GM12864 (cell line): ENCODE data around the gene DIP2C.
"Not testable (repeated sequence)": the region's sequence is repeated elsewhere in the genome, so short reads cannot be mapped to it uniquely, and the experiment has no call there.

Source experiments
- DNase-seq: peaks from one replicate; pipeline ENCODE4 v3.0.0-alpha.2; 2011; ENCODE audit warnings: low read depth
- H3K4me3 ChIP-seq: 2 replicates; pipeline ENCODE4 v1.5.1; 2011; ENCODE audit warnings: mild to moderate bottlenecking, low read depth, low read length, control low read depth
- CTCF ChIP-seq: IDR thresholded peaks from 2 replicates; pipeline ENCODE4 v1.5.1; 2011; ENCODE audit warnings: low read depth, mild to moderate bottlenecking, moderate library complexity, low read length, control low read depth, inconsistent platforms; ENCODE audit errors: missing control alignments

Gene DIP2C

GRCh38 chr10:352476-353235 lies 336.8 kb downstream of the DIP2C start:
- DNase-seq, result no peak
- H3K4me3 ChIP-seq, result no peak overlapping the region
- TF ChIP-seq CTCF, result no peak

GRCh38 chr10:351770-352334 lies 337.6 kb downstream of the DIP2C start:
- no peak overlapping the region for H3K4me3 ChIP-seq
- no peak for DNase-seq
- no peak for TF ChIP-seq CTCF

GRCh38 chr10:350981-351501 lies 338.4 kb downstream of the DIP2C start:
- DNase-seq, result no peak
- H3K4me3 ChIP-seq, result no peak overlapping the region
- no peak for TF ChIP-seq CTCF

- DNase-seq, result no peak
- no peak overlapping the region for H3K4me3 ChIP-seq
- TF ChIP-seq CTCF, result no peak
These were observed 340.4 kb downstream of the DIP2C start for GRCh38 chr10:349081-349480.

- DNase-seq, result no peak
- no peak overlapping the region for H3K4me3 ChIP-seq
- TF ChIP-seq CTCF, result no peak
These were observed 341.0 kb downstream of the DIP2C start for GRCh38 chr10:348456-348855.

- DNase-seq, H3K4me3 ChIP-seq: not testable (repeated sequence)
These were observed 341.7 kb downstream of the DIP2C start for GRCh38 chr10:347774-348173.

- not testable (repeated sequence) for DNase-seq, H3K4me3 ChIP-seq
These were observed 342.3 kb downstream of the DIP2C start for GRCh38 chr10:347190-347589.
